Measurements from ENCODE around the gene BAHCC1. TPM values are rescaled to one million over a fixed set of nuclear protein-coding genes. Genes with fewer than 3 reads are reported as not detected.

The BAHCC1 gene
- total RNA-seq, 2 experiments from 2014 or later, result 0.20 to 0.41 TPM

DNA sequence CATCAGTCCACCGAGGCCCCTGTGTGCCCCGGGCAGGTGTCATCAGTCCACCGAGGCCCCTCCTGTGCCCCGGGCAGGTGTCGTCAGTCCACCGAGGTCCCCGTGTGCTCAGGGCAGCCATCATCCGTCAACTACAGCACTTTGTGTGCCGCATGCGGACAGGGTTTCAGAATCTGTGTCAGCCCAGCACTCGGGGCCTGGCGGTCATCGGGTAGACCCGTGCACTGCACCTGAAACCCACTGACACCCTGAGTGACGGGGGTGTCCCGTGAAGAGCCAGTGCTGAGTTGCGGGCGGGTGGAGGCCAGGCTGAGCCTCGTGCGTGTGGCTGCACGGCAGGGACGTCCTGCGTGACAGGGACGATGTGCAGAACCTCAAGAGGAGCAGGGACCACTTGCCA is 38.4 kb downstream of the BAHCC1 start:
- peaks cover 36% of the 10 kb centered on the region in 2 experiments for H3K27me3 ChIP-seq (ENCODE audit: control insufficient read depth in 1 of 2, insufficient read depth in 2 of 2, low read length in 2 of 2)
- ATAC-seq (ENCODE audit: poor library complexity), result no peak

DNA sequence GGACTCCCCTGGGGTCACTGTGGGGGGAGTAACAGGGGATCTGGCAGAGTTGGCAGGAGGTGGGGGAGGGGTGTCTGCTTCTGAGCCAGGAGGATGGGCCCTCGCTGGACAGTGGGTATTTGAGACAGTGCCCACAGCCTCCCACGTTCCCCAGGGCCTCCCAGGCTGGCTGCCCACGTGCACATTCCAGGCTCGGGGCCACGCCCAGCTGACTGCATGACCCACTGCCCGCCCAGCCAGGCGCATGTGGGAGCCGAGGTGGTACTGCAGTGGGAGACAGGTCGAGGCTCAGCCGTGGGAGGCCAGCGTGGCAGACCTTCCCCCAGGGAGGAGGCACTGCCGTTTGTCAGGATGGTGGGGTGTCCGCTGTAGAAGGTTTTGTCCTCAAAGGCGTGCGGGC is 38.8 kb downstream of the BAHCC1 start:
- TF ChIP-seq, protein P1, sequence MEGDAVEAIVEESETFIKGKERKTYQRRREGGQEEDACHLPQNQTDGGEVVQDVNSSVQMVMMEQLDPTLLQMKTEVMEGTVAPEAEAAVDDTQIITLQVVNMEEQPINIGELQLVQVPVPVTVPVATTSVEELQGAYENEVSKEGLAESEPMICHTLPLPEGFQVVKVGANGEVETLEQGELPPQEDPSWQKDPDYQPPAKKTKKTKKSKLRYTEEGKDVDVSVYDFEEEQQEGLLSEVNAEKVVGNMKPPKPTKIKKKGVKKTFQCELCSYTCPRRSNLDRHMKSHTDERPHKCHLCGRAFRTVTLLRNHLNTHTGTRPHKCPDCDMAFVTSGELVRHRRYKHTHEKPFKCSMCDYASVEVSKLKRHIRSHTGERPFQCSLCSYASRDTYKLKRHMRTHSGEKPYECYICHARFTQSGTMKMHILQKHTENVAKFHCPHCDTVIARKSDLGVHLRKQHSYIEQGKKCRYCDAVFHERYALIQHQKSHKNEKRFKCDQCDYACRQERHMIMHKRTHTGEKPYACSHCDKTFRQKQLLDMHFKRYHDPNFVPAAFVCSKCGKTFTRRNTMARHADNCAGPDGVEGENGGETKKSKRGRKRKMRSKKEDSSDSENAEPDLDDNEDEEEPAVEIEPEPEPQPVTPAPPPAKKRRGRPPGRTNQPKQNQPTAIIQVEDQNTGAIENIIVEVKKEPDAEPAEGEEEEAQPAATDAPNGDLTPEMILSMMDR (IDR thresholded peaks at IDR 0.05), result no peak
- Histone ChIP-seq H3K27me3 (ENCODE audit: control insufficient read depth in 1 of 2, insufficient read depth in 2 of 2, low read length in 2 of 2) (peaks cover 32 to 33% of the 10 kb centered on the region in 2 experiments), H3K36me3 (ENCODE audit: insufficient read depth, low read length) (no peaks in the 10 kb centered on the region), H3K4me3 (ENCODE audit: low read length) (no peak overlapping the region), H3K27ac (ENCODE audit: low read depth in 1 of 2, low read length in 2 of 2) (no peak overlapping the region), H3K9me3 (ENCODE audit: control insufficient read depth in 1 of 2, insufficient read depth in 1 of 2, low read length in 2 of 2) (peaks cover 0 to 27% of the 10 kb centered on the region in 2 experiments), H3K4me1 (ENCODE audit: insufficient read depth, low read length) (peaks cover 17% of the 10 kb centered on the region)
- ChIA-PET CTCF (no interaction called here), POLR2A (no interaction called here)
- intact Hi-C loops (cut with DNase I, micrococcal nuclease), result no loop called here
- Mint-ChIP-seq H3K9me3 (no peaks in the 10 kb centered on the region), H3K27me3 (peaks cover 13% of the 10 kb centered on the region), H3K4me3 (no peak overlapping the region), H3K4me1 (ENCODE audit: low read depth) (no peaks in the 10 kb centered on the region), H3K36me3 (ENCODE audit: low read depth) (no peaks in the 10 kb centered on the region), H3K27ac (no peak overlapping the region)
- DNase-seq, result no peak
- ATAC-seq (ENCODE audit: poor library complexity), result no peak

More for the DNA sequence above, 38.4 kb downstream of the BAHCC1 start:
- ChIA-PET CTCF (no interaction called here), POLR2A (no interaction called here)
- TF ChIP-seq, protein P1 (IDR thresholded peaks at IDR 0.05), result no peak
- Histone ChIP-seq H3K36me3 (ENCODE audit: insufficient read depth, low read length) (no peaks in the 10 kb centered on the region), H3K27ac (ENCODE audit: low read depth in 1 of 2, low read length in 2 of 2) (no peak overlapping the region), H3K4me3 (ENCODE audit: low read length) (no peak overlapping the region), H3K9me3 (ENCODE audit: control insufficient read depth in 1 of 2, insufficient read depth in 1 of 2, low read length in 2 of 2) (peaks cover 0 to 32% of the 10 kb centered on the region in 2 experiments), H3K4me1 (ENCODE audit: insufficient read depth, low read length) (peaks cover 19% of the 10 kb centered on the region)
- no peak overlapping the region for H3K27ac Mint-ChIP-seq
- no peaks in the 10 kb centered on the region for H3K4me1 Mint-ChIP-seq (ENCODE audit: low read depth)
- H3K36me3 Mint-ChIP-seq (ENCODE audit: low read depth), result no peaks in the 10 kb centered on the region
- peaks cover 15% of the 10 kb centered on the region for H3K27me3 Mint-ChIP-seq
- H3K9me3 Mint-ChIP-seq, result no peaks in the 10 kb centered on the region
- intact Hi-C loops (cut with DNase I, micrococcal nuclease), result no loop called here
- no peak overlapping the region for H3K4me3 Mint-ChIP-seq
- DNase-seq, result no peak

DNA sequence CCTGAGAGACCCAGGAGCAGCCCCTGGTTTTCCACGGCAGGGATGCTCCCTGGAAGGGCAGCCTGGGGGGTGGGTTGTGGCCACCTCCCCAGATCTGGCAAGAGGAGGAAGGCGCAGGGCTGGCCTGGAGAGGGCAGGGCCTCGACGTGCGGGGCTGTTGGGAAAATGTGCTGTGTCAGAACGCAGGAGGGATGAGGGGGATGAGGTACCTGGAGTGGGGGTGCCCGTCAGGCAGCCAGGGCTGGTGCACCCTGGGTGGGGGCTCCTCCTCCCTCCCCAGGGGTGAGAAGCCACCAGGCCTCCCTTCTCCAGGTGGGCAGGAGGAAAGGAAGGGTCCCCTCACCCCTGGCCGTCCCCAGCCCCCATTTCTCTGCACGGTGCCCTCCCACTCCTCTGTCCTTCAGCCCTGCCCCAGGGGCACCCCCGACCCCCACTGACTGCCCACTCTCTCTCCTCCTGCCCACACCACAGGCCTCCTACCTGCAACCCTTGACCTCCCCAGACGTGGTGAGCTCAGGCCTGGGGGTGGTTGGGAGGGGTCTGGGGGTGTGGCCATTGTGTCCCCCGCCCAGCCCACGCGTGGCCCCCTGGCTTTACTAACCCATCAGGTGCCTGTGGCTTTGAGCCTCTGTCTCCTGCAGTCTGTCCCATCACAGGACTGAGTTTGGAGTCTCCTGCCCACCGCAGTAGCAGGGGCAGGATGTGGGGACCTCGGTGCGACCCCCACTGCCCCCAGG is 39.6 kb downstream of the BAHCC1 start:
- no peak for DNase-seq
- POLR2A ChIA-PET, result no interaction called here
- Mint-ChIP-seq H3K36me3 (ENCODE audit: low read depth) (no peaks in the 10 kb centered on the region), H3K4me1 (ENCODE audit: low read depth) (no peaks in the 10 kb centered on the region), H3K9me3 (no peaks in the 10 kb centered on the region), H3K27me3 (peaks cover 15% of the 10 kb centered on the region), H3K4me3 (no peak overlapping the region), H3K27ac (no peak overlapping the region)
- intact Hi-C loops (cut with DNase I, micrococcal nuclease), result no loop called here
- TF ChIP-seq, protein P1 (IDR thresholded peaks at IDR 0.05), result no peak
- Histone ChIP-seq H3K36me3 (ENCODE audit: insufficient read depth, low read length) (no peaks in the 10 kb centered on the region), H3K4me1 (ENCODE audit: insufficient read depth, low read length) (peaks cover 12% of the 10 kb centered on the region), H3K27me3 (ENCODE audit: control insufficient read depth in 1 of 2, insufficient read depth in 2 of 2, low read length in 2 of 2) (peaks cover 24 to 27% of the 10 kb centered on the region in 2 experiments), H3K27ac (ENCODE audit: low read depth in 1 of 2, low read length in 2 of 2) (no peak overlapping the region), H3K4me3 (ENCODE audit: low read length) (no peak overlapping the region), H3K9me3 (ENCODE audit: control insufficient read depth in 1 of 2, insufficient read depth in 1 of 2, low read length in 2 of 2) (peaks cover 0 to 21% of the 10 kb centered on the region in 2 experiments)
- CTCF ChIA-PET, result no interaction called here
- ATAC-seq (ENCODE audit: poor library complexity), result no peak

Data from CD4-positive, alpha-beta T cell (primary cell).